ENCODE measurements around the gene PCBD2.

- TF ChIP-seq CTCF (IDR thresholded peaks at IDR 0.05): no peak
- TF ChIP-seq POLR2A (IDR thresholded peaks at IDR 0.05): no peak
These were observed 44.0 kb downstream of the PCBD2 start for GRCh38 chr5:134948911-134949310.
